Calu3 (cell line): ENCODE measurements around the gene NHEJ1. TPM values are rescaled to one million over a fixed set of nuclear protein-coding genes. Genes with fewer than 3 reads are reported as not detected.

Experiments used
- BruUV-seq: library from RNA; stranded (reverse); fragments of 400-500 nt; replicated peaks from 2 replicates; lab custom pipeline; 2021; lab: Mats Ljungman, UMichigan
- CTCF ChIA-PET: fragments of 300-600 bp; sonication (Branson Sonifier 250); formaldehyde crosslinking; loops from one replicate; lab custom pipeline; 2022; ENCODE audit warnings: antibody characterized with exemption; lab: Charles Lee
- DNase-seq: peaks from one replicate; pipeline ENCODE4 v3.0.0; 2022
- H3K27ac Mint-ChIP-seq: one replicate; pipeline ENCODE4 v1.8.0; 2022; ENCODE audit warnings: mixed read lengths; ENCODE audit not compliant: unreplicated experiment
- H3K27me3 Mint-ChIP-seq: one replicate; pipeline ENCODE4 v1.8.0; 2022; ENCODE audit warnings: mixed read lengths; ENCODE audit not compliant: unreplicated experiment
- H3K36me3 Mint-ChIP-seq: one replicate; pipeline ENCODE4 v1.8.0; 2022; ENCODE audit warnings: mild to moderate bottlenecking, moderate library complexity, mixed read lengths; ENCODE audit not compliant: insufficient read depth, unreplicated experiment
- H3K4me1 Mint-ChIP-seq: one replicate; pipeline ENCODE4 v1.8.0; 2022; ENCODE audit warnings: mild to moderate bottlenecking, low read depth, mixed read lengths; ENCODE audit not compliant: unreplicated experiment
- H3K4me3 Mint-ChIP-seq: one replicate; pipeline ENCODE4 v1.8.0; 2022; ENCODE audit warnings: mild to moderate bottlenecking, low read depth, moderate library complexity, mixed read lengths; ENCODE audit not compliant: unreplicated experiment
- H3K9me3 Mint-ChIP-seq: one replicate; pipeline ENCODE4 v1.8.0; 2022; ENCODE audit warnings: low read depth, mixed read lengths; ENCODE audit not compliant: unreplicated experiment
- intact Hi-C: fragments of 100-400 bp; cut with micrococcal nuclease; formaldehyde crosslinking; loops from one replicate; pipeline ENCODE4 v1.10.0; 2022; ENCODE audit not compliant: unreplicated experiment
- microRNA-seq: library from miRNA; unstranded; fragments of <30 nt; microRNA quantifications from one replicate; pipeline ENCODE4 v1.2.0, GENCODE V29; 2022
- total RNA-seq: library from RNA; stranded (reverse); gene quantifications from 2 replicates; pipeline ENCODE4 v1.2.3, GENCODE V29; 2022
- TF ChIP-seq, protein P1 (sequence below): fragments of 200-600 bp; IDR thresholded peaks from one replicate; pipeline ENCODE4 v1.8.0; 2022; ENCODE audit warnings: antibody characterized with exemption; ENCODE audit not compliant: unreplicated experiment

The NHEJ1 gene
- total RNA-seq, 1 experiment from 2014 or later = 12.4 TPM

GRCh38 chr2:219027511-219028055 lies 133.0 kb downstream of the NHEJ1 start:
- Mint-ChIP-seq H3K4me1 (no peaks in the 10 kb centered on the region), H3K9me3 (no peaks in the 10 kb centered on the region), H3K36me3 (no peaks in the 10 kb centered on the region), H3K4me3 (no peak overlapping the region), H3K27me3 (no peaks in the 10 kb centered on the region), H3K27ac (no peak overlapping the region)
- TF ChIP-seq, protein P1, sequence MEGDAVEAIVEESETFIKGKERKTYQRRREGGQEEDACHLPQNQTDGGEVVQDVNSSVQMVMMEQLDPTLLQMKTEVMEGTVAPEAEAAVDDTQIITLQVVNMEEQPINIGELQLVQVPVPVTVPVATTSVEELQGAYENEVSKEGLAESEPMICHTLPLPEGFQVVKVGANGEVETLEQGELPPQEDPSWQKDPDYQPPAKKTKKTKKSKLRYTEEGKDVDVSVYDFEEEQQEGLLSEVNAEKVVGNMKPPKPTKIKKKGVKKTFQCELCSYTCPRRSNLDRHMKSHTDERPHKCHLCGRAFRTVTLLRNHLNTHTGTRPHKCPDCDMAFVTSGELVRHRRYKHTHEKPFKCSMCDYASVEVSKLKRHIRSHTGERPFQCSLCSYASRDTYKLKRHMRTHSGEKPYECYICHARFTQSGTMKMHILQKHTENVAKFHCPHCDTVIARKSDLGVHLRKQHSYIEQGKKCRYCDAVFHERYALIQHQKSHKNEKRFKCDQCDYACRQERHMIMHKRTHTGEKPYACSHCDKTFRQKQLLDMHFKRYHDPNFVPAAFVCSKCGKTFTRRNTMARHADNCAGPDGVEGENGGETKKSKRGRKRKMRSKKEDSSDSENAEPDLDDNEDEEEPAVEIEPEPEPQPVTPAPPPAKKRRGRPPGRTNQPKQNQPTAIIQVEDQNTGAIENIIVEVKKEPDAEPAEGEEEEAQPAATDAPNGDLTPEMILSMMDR = no peak
- no TSS peak for BruUV-seq
- DNase-seq = no peak
- intact Hi-C loops = no loop called here
- CTCF ChIA-PET = interaction anchor here (0.5 to 3.2 kb wide), 3 partner anchors 32 to 92 kb away, joined by 3 to 71 read pairs (median 3); no protein-coding TSS in a partner anchor

- intact Hi-C loops = no loop called here
- TF ChIP-seq, protein P1 = no peak
- Mint-ChIP-seq H3K4me1 (no peaks in the 10 kb centered on the region), H3K27me3 (no peaks in the 10 kb centered on the region), H3K27ac (no peak overlapping the region), H3K9me3 (no peaks in the 10 kb centered on the region), H3K36me3 (no peaks in the 10 kb centered on the region), H3K4me3 (no peak overlapping the region)
- BruUV-seq = no TSS peak
- CTCF ChIA-PET = interaction anchor here (0.6 to 1.2 kb wide), 2 partner anchors 64 to 93 kb away, joined by 3 read pairs; no protein-coding TSS in a partner anchor
- DNase-seq = no peak
These were observed 133.7 kb downstream of the NHEJ1 start for GRCh38 chr2:219026946-219027345.

- DNase-seq = no peak
- Mint-ChIP-seq H3K27me3 (no peaks in the 10 kb centered on the region), H3K9me3 (no peaks in the 10 kb centered on the region), H3K27ac (no peak overlapping the region), H3K4me1 (no peaks in the 10 kb centered on the region), H3K36me3 (no peaks in the 10 kb centered on the region), H3K4me3 (no peak overlapping the region)
- TF ChIP-seq, protein P1 = no peak
- CTCF ChIA-PET = interaction anchor here (0.8 to 1.6 kb wide), 3 partner anchors 33 to 94 kb away, joined by 3 read pairs; no protein-coding TSS in a partner anchor
- intact Hi-C loops = no loop called here
- BruUV-seq = no TSS peak
These were observed 134.7 kb downstream of the NHEJ1 start for GRCh38 chr2:219025637-219026585.

Small RNAs within 50 kb of the gene (microRNA-seq; reads per million reads assigned to microRNA genes)
- gene MIR3131 = 7.0 reads per million, percentile 25 among the genes with 10 or more reads in this experiment

Other genes with a start within 250 kb of the NHEJ1 start
- 0.59 and 0.86 TPM in 2 replicates for gene CDK5R2, start 201.1 kb downstream of the NHEJ1 start, total RNA-seq
- not detected in 2 replicates for gene FEV, start 175.6 kb downstream of the NHEJ1 start, total RNA-seq
- gene CRYBA2, start 167.4 kb downstream of the NHEJ1 start, total RNA-seq = not detected in 2 replicates
- 0.68 and 1.3 TPM in 2 replicates for gene CFAP65, start 119.3 kb downstream of the NHEJ1 start, total RNA-seq
- 9.0 and 15.8 TPM in 2 replicates for gene IHH, start 99.9 kb downstream of the NHEJ1 start, total RNA-seq
- 4.4 and 6.0 TPM in 2 replicates for gene SLC23A3, start 9.2 kb upstream of the NHEJ1 start, total RNA-seq
- gene CNPPD1, start 16.1 kb upstream of the NHEJ1 start, total RNA-seq = 40.6 and 42.9 TPM in 2 replicates
- gene RETREG2, start 17.5 kb upstream of the NHEJ1 start, total RNA-seq = 67.9 and 69.7 TPM in 2 replicates
- gene ZFAND2B, start 46.0 kb upstream of the NHEJ1 start, total RNA-seq = 25.7 and 30.0 TPM in 2 replicates
- gene ABCB6, start 58.1 kb upstream of the NHEJ1 start, total RNA-seq = 11.7 and 12.1 TPM in 2 replicates
- 36.6 and 42.4 TPM in 2 replicates for gene ATG9A, start 68.8 kb upstream of the NHEJ1 start, total RNA-seq
- gene ANKZF1, start 69.0 kb upstream of the NHEJ1 start, total RNA-seq = 44.1 and 56.6 TPM in 2 replicates
- gene GLB1L, start 84.6 kb upstream of the NHEJ1 start, total RNA-seq = 7.6 and 12.1 TPM in 2 replicates
- 26.7 and 27.0 TPM in 2 replicates for gene STK16, start 84.7 kb upstream of the NHEJ1 start, total RNA-seq
- not detected in 2 replicates for gene TUBA4B, start 92.4 kb upstream of the NHEJ1 start, total RNA-seq
- gene TUBA4A, start 93.1 kb upstream of the NHEJ1 start, total RNA-seq = 68.8 and 97.9 TPM in 2 replicates
- gene DNAJB2, start 118.6 kb upstream of the NHEJ1 start, total RNA-seq = 55.1 and 68.2 TPM in 2 replicates
- gene PTPRN, start 148.6 kb upstream of the NHEJ1 start, total RNA-seq = not detected in 2 replicates
- not detected in 2 replicates for gene RESP18, start 171.9 kb upstream of the NHEJ1 start, total RNA-seq
- 70.3 and 75.1 TPM in 2 replicates for gene DNPEP, start 227.1 kb upstream of the NHEJ1 start, total RNA-seq